Stomach (tissue), 9 donors: ENCODE measurements around the gene BUB1. TPM values are rescaled to one million over a fixed set of nuclear protein-coding genes. Genes with fewer than 3 reads are reported as not detected.
A peak's percentile ranks its signal among the peaks of the same experiment; 100 is the strongest.
"Not testable (repeated sequence)": the region's sequence is repeated elsewhere in the genome, so short reads cannot be mapped to it uniquely, and the experiment has no call there.

Experiments used
- DNase-seq, 2 donors: peaks; one replicate each; pipeline versions ENCODE4 v3.0.0 to v3.0.0-alpha.2; 2013 to 2019
- H3K27ac ChIP-seq, 5 donors: fragments of 200-600 bp in 4 of 5; sonication (generic) in 4 of 5; one replicate each; pipeline ENCODE4 v1.5.1; 2013 to 2019; ENCODE audit warnings: mild to moderate bottlenecking in 1 of 5, moderate library complexity in 1 of 5
- H3K27me3 ChIP-seq, 3 donors: fragments of 200-600 bp; sonication (generic); one replicate each; pipeline ENCODE4 v1.5.1; 2017 to 2019; ENCODE audit warnings: mixed run types in 1 of 3
- H3K36me3 ChIP-seq, 4 donors: fragments of 200-600 bp; sonication (generic); 1 replicate in 3 of 4; 2 replicates in 1 of 4; pipeline ENCODE4 v1.5.1; 2016 to 2019
- H3K4me1 ChIP-seq, 4 donors: fragments of 200-600 bp; sonication (generic); one replicate each; pipeline ENCODE4 v1.5.1; 2016 to 2019
- H3K4me3 ChIP-seq, 4 donors: fragments of 200-600 bp; sonication (generic) in 3 of 4; one replicate each; pipeline ENCODE4 v1.5.1; 2016 to 2019; ENCODE audit warnings: mild to moderate bottlenecking in 1 of 4
- H3K9me3 ChIP-seq, 4 donors: fragments of 200-600 bp; sonication (generic); one replicate each; pipeline ENCODE4 v1.5.1; 2016 to 2019
- CTCF ChIP-seq, 7 experiments: fragments of 450-650 bp in 4 of 7; fragments of 200-600 bp in 3 of 7; sonication (generic) in 3 of 7; IDR thresholded peaks; one replicate each; pipeline ENCODE4 v1.5.1; 2016 to 2019; ENCODE audit warnings: antibody characterized with exemption in 7 of 7, control low read depth in 2 of 7, mild to moderate bottlenecking in 1 of 7
- EP300 ChIP-seq: sonication (generic); formaldehyde crosslinking; IDR thresholded peaks from one replicate; pipeline ENCODE4 v1.6.1; 2017; ENCODE audit warnings: antibody characterized with exemption
- POLR2A ChIP-seq, 4 donors: fragments of 450-650 bp; IDR thresholded peaks; one replicate each; pipeline ENCODE4 v1.6.1; 2016; ENCODE audit warnings: antibody characterized with exemption in 4 of 4, control low read depth in 2 of 4, mild to moderate bottlenecking in 1 of 4, moderate library complexity in 1 of 4
- POLR2AphosphoS5 ChIP-seq, 3 donors: sonication (generic); formaldehyde crosslinking; IDR thresholded peaks; one replicate each; pipeline ENCODE4 v1.6.1; 2016; ENCODE audit warnings: antibody characterized with exemption in 3 of 3
- whole genome bisulfite sequencing, 5 donors: extraction: QIAGEN DNeasy Blood & Tissue Kit in 3 of 5; methylation state at CpG; one replicate each; pipeline versions ENCODE4 v1.1.5 to v1.1.7; 2013 to 2018; 5-methylcytosine and 5-hydroxymethylcytosine counted together
- intact Hi-C: fragments of 100-400 bp; cut with DNase I; formaldehyde crosslinking; loops from one replicate; pipeline ENCODE4 v1.15.1; 2023; ENCODE audit warnings: low total_unique reads
- polyA plus RNA-seq, 3 donors: library from polyadenylated mRNA; stranded (reverse); fragments of 200-250 nt; gene quantifications; one replicate each; pipeline ENCODE4 v1.2.3, GENCODE V29; 2013
- total RNA-seq, 5 donors: library from RNA; depleted of rRNA; stranded (reverse); fragments of >200 nt; gene quantifications; one replicate each; pipeline versions ENCODE4 v1.1.0 to v1.2.3, GENCODE V29; 2014 to 2016
- donor health status: healthy with polysubstance abuse.
- donor health status: Bipolar disorder and iron deficiency.
- donor health status: healthy.

BUB1 gene
- total and polyA plus RNA-seq, 8 donors, result 0.29 to 11.1 (median 2.5) TPM

GRCh38 chr2:110712737-110713136 is 34.9 kb upstream of the BUB1 start:
- Histone ChIP-seq H3K36me3 (no peaks in the 10 kb centered on the region), H3K4me1 (peaks cover 0 to 8% (median 3%) of the 10 kb centered on the region in 4 donors), H3K4me3 (no peak overlapping the region), H3K27me3 (peaks cover 0 to 15% (median 0%) of the 10 kb centered on the region in 3 donors), H3K9me3 (no peaks in the 10 kb centered on the region), H3K27ac (no peak overlapping the region)
- intact Hi-C loops, result no loop called here
- no peak for TF ChIP-seq POLR2AphosphoS5 (IDR thresholded peaks at IDR 0.05)
- no peak for TF ChIP-seq CTCF (IDR thresholded peaks at IDR 0.05)
- no peak for TF ChIP-seq POLR2A (IDR thresholded peaks at IDR 0.05)
- no peak for TF ChIP-seq EP300
- WGBS, 5 donors, result 91 to 100% (median 93%) methylated on average over 1 of the region's 1 CpG
- no peak for DNase-seq

- Histone ChIP-seq H3K27me3 (peaks cover 0 to 15% (median 0%) of the 10 kb centered on the region in 3 donors), H3K4me1 (no peaks in the 10 kb centered on the region), H3K36me3 (no peaks in the 10 kb centered on the region), H3K4me3 (no peak overlapping the region), H3K9me3 (no peaks in the 10 kb centered on the region), H3K27ac (no peak overlapping the region)
- intact Hi-C loops, result no loop called here
- no peak for DNase-seq
- 10 to 25% (median 14%) methylated on average over 1 of the region's 1 CpG for WGBS, 5 donors
- TF ChIP-seq POLR2A (IDR thresholded peaks at IDR 0.05) (no peak), EP300 (no peak), CTCF (IDR thresholded peaks at IDR 0.05) (no peak), POLR2AphosphoS5 (IDR thresholded peaks at IDR 0.05) (no peak)
Measured at GRCh38 chr2:110708455-110708854, 30.6 kb upstream of the BUB1 start.

- intact Hi-C loops, result no loop called here
- Histone ChIP-seq H3K27me3 (peaks cover 0 to 15% (median 0%) of the 10 kb centered on the region in 3 donors), H3K9me3 (no peaks in the 10 kb centered on the region), H3K4me1 (no peaks in the 10 kb centered on the region), H3K36me3 (no peaks in the 10 kb centered on the region), H3K4me3 (no peak overlapping the region), H3K27ac (no peak overlapping the region)
- WGBS, 5 donors, result 77 to 85% (median 79%) methylated on average over 1 of the region's 1 CpG
- TF ChIP-seq POLR2AphosphoS5 (IDR thresholded peaks at IDR 0.05) (no peak), CTCF (IDR thresholded peaks at IDR 0.05) (no peak)
- no peak for DNase-seq
Measured at GRCh38 chr2:110707386-110707965, 29.6 kb upstream of the BUB1 start.

DNA sequence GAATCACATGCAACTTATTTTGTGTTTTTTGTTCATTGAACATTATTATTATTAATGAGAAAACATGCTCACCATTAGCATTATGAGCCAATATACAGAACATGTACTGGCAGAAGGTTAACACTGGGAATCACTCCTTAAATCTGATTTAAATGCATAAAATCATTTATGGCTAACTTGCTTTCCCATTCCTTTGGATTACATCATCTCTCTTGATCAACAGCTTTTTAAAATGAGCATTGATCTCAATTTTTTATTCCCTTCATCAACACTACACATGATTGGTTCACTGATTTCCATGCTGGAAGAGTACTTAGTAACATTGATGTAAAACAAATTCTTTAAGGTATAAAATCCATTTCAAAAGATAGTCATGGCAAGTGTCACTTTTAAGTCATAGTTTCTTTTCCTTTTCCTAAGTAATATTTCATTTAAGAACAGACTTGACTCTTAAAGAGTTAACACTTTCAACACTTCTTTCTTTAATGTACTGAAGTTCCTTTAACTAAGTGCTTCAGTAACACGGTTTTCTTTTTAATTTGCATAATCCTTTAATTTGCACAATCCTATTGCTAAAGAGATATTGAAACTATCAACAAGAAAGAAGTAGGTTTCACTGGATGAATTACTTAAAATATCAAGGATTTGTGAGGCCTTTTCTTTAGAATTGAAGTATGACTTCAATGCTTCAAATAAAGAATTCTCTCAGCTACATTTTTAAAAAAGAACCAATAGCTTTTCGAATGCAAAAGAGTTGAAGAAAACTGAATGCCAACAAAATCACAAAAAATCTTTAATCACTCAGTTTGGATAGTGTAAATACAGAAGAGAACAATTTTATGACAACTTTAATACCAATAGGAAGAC is 24.9 kb upstream of the BUB1 start:
- no peak for DNase-seq
- intact Hi-C loops, result no loop called here
- WGBS, 5 donors, result 47 to 54% (median 50%) methylated on average over 2 of the region's 2 CpGs
- H3K36me3 ChIP-seq, result no peaks in the 10 kb centered on the region
- H3K27ac ChIP-seq, result no peak overlapping the region
- no peaks in the 10 kb centered on the region for H3K4me1 ChIP-seq
- H3K9me3 ChIP-seq, result no peaks in the 10 kb centered on the region
- TF ChIP-seq POLR2AphosphoS5 (IDR thresholded peaks at IDR 0.05) (no peak), EP300 (no peak), CTCF (IDR thresholded peaks at IDR 0.05) (no peak)
- no peaks in the 10 kb centered on the region for H3K27me3 ChIP-seq
- H3K4me3 ChIP-seq, result no peak overlapping the region

- intact Hi-C loops, H3K4me1 ChIP-seq, H3K27me3 ChIP-seq, H3K9me3 ChIP-seq, H3K27ac ChIP-seq, DNase-seq, H3K4me3 ChIP-seq, H3K36me3 ChIP-seq: not testable (repeated sequence)
- no CpG with 5 or more reads among the region's 6 CpGs for WGBS, 5 donors
Measured at GRCh38 chr2:110698253-110698652, 20.4 kb upstream of the BUB1 start.

DNA sequence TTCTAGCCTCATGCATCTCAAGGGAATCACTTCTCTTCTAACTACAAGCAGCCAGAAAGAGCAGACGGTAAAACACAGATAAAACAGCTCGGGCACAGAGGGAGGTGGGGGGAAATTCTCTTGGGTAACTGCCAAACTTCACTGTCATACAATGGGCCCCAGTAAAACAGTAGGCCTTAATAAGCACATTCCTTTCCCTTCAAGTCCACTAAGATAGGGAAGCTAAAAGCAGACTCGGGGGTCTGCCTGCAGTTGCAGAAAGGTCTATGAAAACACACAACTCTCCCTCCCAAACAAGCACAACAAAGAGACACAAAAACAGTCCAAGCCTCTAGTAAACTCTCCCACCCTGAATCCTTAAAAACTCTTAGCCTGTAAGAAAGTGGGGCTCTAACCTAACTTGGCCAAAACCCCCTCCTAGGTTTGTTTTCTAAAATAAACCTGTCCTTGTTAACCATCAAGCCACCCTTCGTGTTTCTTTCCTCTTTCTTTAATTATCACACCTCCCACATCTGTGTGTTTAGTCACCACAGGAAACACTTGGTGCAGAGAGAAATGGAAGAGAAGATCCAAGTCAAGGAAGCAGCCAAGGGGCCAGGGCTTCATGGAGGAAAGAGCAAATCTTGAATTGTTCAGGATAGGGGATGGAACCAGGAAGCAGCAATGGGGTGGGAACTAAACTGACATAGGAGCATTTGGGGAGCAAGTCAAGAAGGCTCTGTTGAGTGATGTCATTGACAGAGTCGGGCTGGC is 17.5 kb upstream of the BUB1 start:
- H3K4me1 ChIP-seq, H3K36me3 ChIP-seq, H3K4me3 ChIP-seq, H3K27ac ChIP-seq, H3K9me3 ChIP-seq, intact Hi-C loops, H3K27me3 ChIP-seq: not testable (repeated sequence)
- 33 to 46% (median 37%) methylated on average over 4 to 5 of the region's 5 CpGs for WGBS, 5 donors
- peak in 1 of 2 donors; percentile 44 for DNase-seq
